GM20431 (cell line): ENCODE data around the gene RNF6.
"Not testable (repeated sequence)": the region's sequence is repeated elsewhere in the genome, so short reads cannot be mapped to it uniquely, and the experiment has no call there.

ENCODE experiments used
- in situ Hi-C: fragments of 300-500 bp; cut with MseI, MboI; formaldehyde crosslinking; loops from one replicate; pipeline ENCODE4 v1.15.0; 2020; ENCODE audit warnings: low sequenced_read_pairs; ENCODE audit not compliant: unreplicated experiment

RNF6 gene

GRCh38 chr13:26221721-26222519, at the start of gene RNF6:
Gene RNF6 (minus strand): TSS chr13:26222314. CDS start chr13:26219649, 2,665 bp downstream.
- in situ Hi-C loops = no loop called here

GRCh38 chr13:26270707-26271106, 48.6 kb upstream of the RNF6 start:
- in situ Hi-C loops = no loop called here

DNA sequence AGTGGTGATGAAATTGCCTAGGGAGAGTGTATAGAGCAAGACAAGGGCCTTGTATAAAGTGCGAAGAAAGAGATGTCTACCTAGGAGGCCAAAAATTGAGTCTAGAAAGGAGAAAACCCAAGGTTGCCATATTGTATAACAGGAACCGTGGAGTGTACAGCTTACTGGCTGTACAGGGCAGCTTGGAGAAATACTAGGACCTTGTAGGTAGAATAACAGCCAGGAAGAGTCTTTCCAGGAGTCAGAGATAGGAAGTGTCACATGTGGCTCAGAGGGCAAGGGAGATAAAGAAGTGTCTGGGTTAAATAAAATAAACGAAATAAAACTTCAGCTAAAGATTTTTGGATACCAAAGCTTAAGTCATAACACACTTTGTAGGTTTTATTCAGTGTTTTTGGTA, 44.2 kb upstream of the RNF6 start:
- in situ Hi-C loops = no loop called here

DNA sequence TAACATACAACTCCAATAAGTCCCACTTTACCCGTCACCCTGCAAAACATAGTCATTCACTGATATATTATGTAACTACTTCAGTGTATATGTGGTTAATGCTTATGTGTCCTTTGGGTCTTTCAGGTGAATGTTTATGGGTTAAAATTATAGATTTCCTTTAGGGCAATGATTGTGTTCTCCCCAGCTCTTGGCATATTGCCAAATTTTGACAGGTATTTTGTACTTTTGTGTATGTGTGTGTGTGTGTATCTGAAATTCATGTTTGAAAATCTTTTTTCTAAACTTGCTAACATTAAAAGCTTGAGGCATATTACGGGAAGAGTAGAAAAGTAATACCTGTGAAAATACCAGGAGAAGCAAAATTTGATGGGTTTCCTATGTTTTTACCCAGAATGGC, 40.0 kb upstream of the RNF6 start:
- in situ Hi-C loops = no loop called here

GRCh38 chr13:26259634-26260033, 37.5 kb upstream of the RNF6 start:
- in situ Hi-C loops = no loop called here

DNA sequence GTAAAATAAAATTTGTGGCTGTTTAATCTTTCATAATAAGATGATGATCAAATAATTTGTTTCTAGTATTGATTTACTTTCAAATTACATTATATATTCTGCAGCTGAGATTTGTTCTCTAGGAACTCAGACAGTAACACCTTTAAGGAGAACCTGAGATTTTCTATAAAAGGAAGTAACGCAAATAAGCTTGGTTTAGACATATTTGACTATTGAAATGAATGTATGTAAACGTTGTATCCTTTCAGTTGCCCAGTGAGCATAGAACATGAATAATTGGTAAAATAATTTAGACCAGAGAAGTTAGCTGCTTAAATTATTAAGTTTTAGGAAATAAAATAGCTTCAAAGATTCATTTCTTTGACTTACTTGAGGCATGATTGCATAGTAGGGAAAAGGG, 34.9 kb upstream of the RNF6 start:
- in situ Hi-C loops = no loop called here

- in situ Hi-C loops = no loop called here
Measured at GRCh38 chr13:26255691-26256277, 33.7 kb upstream of the RNF6 start.

- in situ Hi-C loops = no loop called here
Measured at GRCh38 chr13:26255115-26255514, 33.0 kb upstream of the RNF6 start.

DNA sequence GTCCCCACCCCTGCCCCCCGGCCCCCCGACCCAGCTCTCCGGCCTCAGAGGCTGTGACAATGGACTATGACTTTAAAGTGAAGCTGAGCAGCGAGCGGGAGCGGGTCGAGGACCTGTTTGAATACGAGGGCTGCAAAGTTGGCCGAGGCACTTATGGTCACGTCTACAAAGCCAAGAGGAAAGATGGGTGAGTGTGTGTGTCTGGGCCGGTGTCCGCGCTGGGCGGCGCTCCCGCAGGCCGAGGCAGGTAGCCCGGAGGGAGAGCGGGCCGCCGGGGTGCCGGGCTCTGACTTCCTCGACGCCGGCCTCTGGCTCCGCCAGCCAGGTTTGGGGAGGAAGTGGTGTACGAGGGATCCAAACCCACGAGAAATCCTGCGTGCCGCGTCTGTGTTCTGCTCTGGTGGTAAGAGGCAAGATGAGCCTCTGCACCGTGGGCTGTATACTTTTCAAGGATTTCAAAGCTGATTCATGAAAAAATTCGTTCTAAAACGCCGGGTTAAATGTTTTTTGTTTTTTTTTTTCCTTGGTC, 32.5 kb upstream of the RNF6 start:
- in situ Hi-C loops = no loop called here

- in situ Hi-C loops = no loop called here
Measured at GRCh38 chr13:26253787-26254582, 31.9 kb upstream of the RNF6 start, which contains the start of gene CDK8. Gene CDK8 (plus strand): TSS chr13:26254129. CDS start chr13:26254642, 513 bp downstream.

- in situ Hi-C loops = no loop called here
Measured at GRCh38 chr13:26253262-26253786, 31.2 kb upstream of the RNF6 start.

GRCh38 chr13:26252006-26252405, 29.9 kb upstream of the RNF6 start:
- in situ Hi-C loops = not testable (repeated sequence)

- in situ Hi-C loops = no loop called here
Measured at GRCh38 chr13:26249551-26249950, 27.4 kb upstream of the RNF6 start.

GRCh38 chr13:26247608-26248007, 25.5 kb upstream of the RNF6 start:
- in situ Hi-C loops = no loop called here

- in situ Hi-C loops = no loop called here
Measured at GRCh38 chr13:26247011-26247410, 24.9 kb upstream of the RNF6 start.

DNA sequence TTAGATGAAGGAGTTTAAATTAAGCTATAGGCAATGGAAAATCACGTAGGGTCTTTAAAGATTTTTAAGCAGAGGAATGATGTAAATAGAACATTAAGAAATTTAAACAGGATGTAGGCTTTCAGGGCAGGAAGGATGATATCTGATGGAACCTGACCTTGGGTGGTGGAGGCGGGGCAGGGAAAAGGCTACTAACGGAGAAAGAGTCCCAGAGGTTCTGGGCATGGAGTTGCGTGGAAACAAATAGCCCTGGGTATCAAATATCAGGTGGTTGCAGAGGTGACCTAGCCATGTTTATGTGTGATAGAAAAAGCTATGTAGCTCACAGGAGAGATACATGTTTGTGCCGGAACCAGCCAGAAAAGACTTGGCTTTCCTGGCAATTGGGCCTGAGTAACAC, 24.0 kb upstream of the RNF6 start:
- in situ Hi-C loops = no loop called here

DNA sequence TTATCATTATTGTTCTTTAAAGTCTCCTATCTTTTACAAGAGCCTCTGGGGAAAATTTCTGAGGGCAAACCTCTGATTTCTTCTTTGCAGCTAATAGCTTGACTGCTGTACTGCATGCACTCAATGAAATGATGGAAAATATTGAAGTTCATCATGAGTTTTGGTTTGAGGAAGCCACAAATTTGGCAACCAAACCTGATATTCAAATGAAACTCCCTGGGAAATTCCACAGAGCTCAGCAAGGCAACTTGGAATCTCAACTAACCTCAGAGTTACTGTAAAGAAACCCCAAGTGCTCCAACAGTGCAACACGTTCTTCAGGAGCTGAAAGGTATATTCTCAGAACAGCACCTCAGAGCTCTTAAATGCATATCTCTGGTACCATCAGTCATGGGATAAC, 14.2 kb upstream of the RNF6 start:
- in situ Hi-C loops = no loop called here

GRCh38 chr13:26230703-26231102, 8.6 kb upstream of the RNF6 start:
- in situ Hi-C loops = no loop called here

GRCh38 chr13:26229080-26229615, 7.0 kb upstream of the RNF6 start:
- in situ Hi-C loops = no loop called here

- in situ Hi-C loops = no loop called here
Measured at GRCh38 chr13:26228096-26228495, 6.0 kb upstream of the RNF6 start.
